Heart left ventricle (tissue), 16 donors: ENCODE measurements around the gene KCNAB2. TPM values are rescaled to one million over a fixed set of nuclear protein-coding genes. Genes with fewer than 3 reads are reported as not detected.

Source experiments
- ATAC-seq, 4 donors: fragments of 200-7000 bp; cut with Tn5 transposase; one replicate each; pipeline ENCODE4 v1.9.1; 2020 to 2022; ENCODE audit warnings: moderate library complexity in 4 of 4, mild to moderate bottlenecking in 3 of 4, moderate number of reproducible peaks in 1 of 4
- DNase-seq, 5 donors: peaks; one replicate each; pipeline ENCODE4 v3.0.0-alpha.2; 2020
- H3K27ac ChIP-seq, 12 donors: fragments of 200-600 bp; sonication (generic) in 4 of 12; one replicate each; pipeline versions ENCODE4 v1.5.0 to v1.8.0; 2016 to 2022; ENCODE audit warnings: mild to moderate bottlenecking in 2 of 12
- H3K27me3 ChIP-seq, 9 donors: fragments of 200-600 bp; sonication (generic) in 2 of 9; one replicate each; pipeline versions ENCODE4 v1.5.1 to v1.8.0; 2016 to 2022; ENCODE audit warnings: mild to moderate bottlenecking in 3 of 9
- H3K36me3 ChIP-seq, 9 donors: fragments of 200-600 bp; sonication (generic) in 2 of 9; one replicate each; pipeline versions ENCODE4 v1.5.0 to v1.8.0; 2018 to 2022; ENCODE audit warnings: mild to moderate bottlenecking in 2 of 9
- H3K4me1 ChIP-seq, 12 donors: fragments of 200-600 bp; sonication (generic) in 4 of 12; one replicate each; pipeline versions ENCODE4 v1.5.0 to v1.8.0; 2016 to 2022; ENCODE audit warnings: mild to moderate bottlenecking in 3 of 12
- H3K4me3 ChIP-seq, 12 donors: fragments of 200-600 bp; sonication (generic) in 4 of 12; one replicate each; pipeline versions ENCODE4 v1.5.0 to v1.8.0; 2017 to 2022; ENCODE audit warnings: mild to moderate bottlenecking in 9 of 12, moderate library complexity in 4 of 12
- H3K9me3 ChIP-seq, 12 donors: fragments of 200-600 bp; sonication (generic) in 4 of 12; one replicate each; pipeline versions ENCODE4 v1.5.0 to v1.8.0; 2016 to 2022; ENCODE audit warnings: mild to moderate bottlenecking in 1 of 12
- CTCF ChIP-seq, 12 donors: fragments of 200-600 bp; sonication (generic) in 4 of 12; IDR thresholded peaks; one replicate each; pipeline versions ENCODE4 v1.5.0 to v1.8.0; 2018 to 2022; ENCODE audit warnings: antibody characterized with exemption in 12 of 12, mild to moderate bottlenecking in 5 of 12
- POLR2A ChIP-seq, 2 donors: fragments of 450-650 bp; IDR thresholded peaks; one replicate each; pipeline ENCODE4 v1.6.1; 2017; ENCODE audit warnings: antibody characterized with exemption in 2 of 2, mild to moderate bottlenecking in 2 of 2, moderate library complexity in 2 of 2
- WGBS, 4 donors: extraction: QIAGEN DNeasy Blood & Tissue Kit in 2 of 4; methylation state at CpG; one replicate each; pipeline versions ENCODE4 v1.1.5 to v1.1.7; 2013 to 2018; 5-methylcytosine and 5-hydroxymethylcytosine counted together
- intact Hi-C, 10 donors: fragments of 100-400 bp; cut with DNase I; formaldehyde crosslinking; loops; one replicate each; pipeline versions ENCODE4 v1.11.1 to v1.14.2; 2022
- polyA plus RNA-seq, 2 donors: library from polyadenylated mRNA; stranded (reverse); fragments of 200-250 nt; gene quantifications; one replicate each; pipeline ENCODE4 v1.2.3, GENCODE V29; 2013
- total RNA-seq, 9 donors: library from RNA; depleted of rRNA in 2 of 9; stranded (reverse); fragments of >200 nt in 2 of 9; fragmentation: NEBNext Ultra II Directional in 3 of 9; extraction: Animal tissue kit (Norgen Biotek cat#: 25700) in 3 of 9; gene quantifications; one replicate each; pipeline versions ENCODE4 v1.1.0 to v1.2.4, GENCODE V29; 2016 to 2023
- donor health status: ischemic (EF 13 %, LVEDD 7.1; RV severe dilation, severe dysfunction).
- donor health status: healthy with polysubstance abuse.
- donor health status: DM: no; HTN: yes; CAD: no.
- donor health status: DM: no; HTN: no; CAD: no.
- donor health status: ischemic (EF 25% LVEDD 6.9; RV normal size, moderate dysfunction).
- donor health status: ischemic (EF 25% LVEDD 5.7; RV mildly dilated, moderate dysfunction).
- donor health status: healthy.
- donor health status: DM: yes; HTN: yes; CAD: no.
- donor health status: ischemic (EF 35%, LVEDD 5.7; RV mildly dilated, moderate dysfunction).
- donor health status: nonischemic (EF 11% LVEDD 7.7; RV severe dilation, severe dysfunction).
- donor health status: DM: yes; HTN: yes; CAD: no.
- donor health status: PGD.
- donor health status: ischemic (EF 29% LVEDD 5.4; RV normal size, mild dysfunction).
- donor health status: nonischemic (EF 23%, LVEDD 6.1; RV moderate dilation, normal function).

Gene KCNAB2
- total and polyA plus RNA-seq, 11 donors = 10.7 to 51.4 (median 27.2) TPM

- Histone ChIP-seq H3K4me3 (no peak overlapping the region), H3K9me3 (no peaks in the 10 kb centered on the region), H3K36me3 (peaks cover 0 to 55% (median 0%) of the 10 kb centered on the region in 9 donors), H3K27ac (no peak overlapping the region), H3K27me3 (no peaks in the 10 kb centered on the region), H3K4me1 (peaks cover 0 to 8% (median 1%) of the 10 kb centered on the region in 12 donors)
- intact Hi-C loops = no loop called here
- TF ChIP-seq POLR2A (IDR thresholded peaks at IDR 0.05) (no peak), CTCF (IDR thresholded peaks at IDR 0.05) (no peak)
- no peak for DNase-seq
- WGBS, 4 donors = 76 to 94% (median 83%) methylated on average over 9 to 19 of the region's 19 CpGs
- no peak for ATAC-seq
Observed at GRCh38 chr1:6077506-6077905, 31.8 kb downstream of the KCNAB2 start.

GRCh38 chr1:6077919-6078318 lies 32.2 kb downstream of the KCNAB2 start:
- no peaks in the 10 kb centered on the region for H3K27me3 ChIP-seq
- ATAC-seq (no peak), DNase-seq (no peak)
- no peak overlapping the region for H3K27ac ChIP-seq
- WGBS, 4 donors = 94 to 96% (median 95%) methylated on average over 16 of the region's 16 CpGs
- peaks cover 0 to 59% (median 0%) of the 10 kb centered on the region in 9 donors for H3K36me3 ChIP-seq
- intact Hi-C loops = no loop called here
- TF ChIP-seq CTCF (IDR thresholded peaks at IDR 0.05) (no peak), POLR2A (IDR thresholded peaks at IDR 0.05) (no peak)
- no peak overlapping the region for H3K4me3 ChIP-seq
- H3K4me1 ChIP-seq = peaks cover 0 to 11% (median 1%) of the 10 kb centered on the region in 12 donors
- H3K9me3 ChIP-seq = no peaks in the 10 kb centered on the region

GRCh38 chr1:6080469-6080868 lies 34.8 kb downstream of the KCNAB2 start:
- 32 to 37% (median 34%) methylated on average over 12 of the region's 12 CpGs for WGBS, 4 donors
- DNase-seq (peak in 3 of 5 donors; percentile 28 to 61 (median 49)), ATAC-seq (peak; percentile 53 to 82 (median 70))
- H3K9me3 ChIP-seq = no peaks in the 10 kb centered on the region
- no peaks in the 10 kb centered on the region for H3K27me3 ChIP-seq
- H3K27ac ChIP-seq = no peak overlapping the region
- TF ChIP-seq CTCF (IDR thresholded peaks at IDR 0.05) (peak in 8 of 12 donors; percentile 16 to 49 (median 41)), POLR2A (IDR thresholded peaks at IDR 0.05) (no peak)
- intact Hi-C loops = no loop called here
- peaks cover 0 to 54% (median 0%) of the 10 kb centered on the region in 9 donors for H3K36me3 ChIP-seq
- peaks cover 0 to 14% (median 1%) of the 10 kb centered on the region in 12 donors for H3K4me1 ChIP-seq
- H3K4me3 ChIP-seq = no peak overlapping the region

- no peak overlapping the region for H3K27ac ChIP-seq
- ATAC-seq (no peak), DNase-seq (no peak)
- no peaks in the 10 kb centered on the region for H3K9me3 ChIP-seq
- peaks cover 0 to 14% (median 1%) of the 10 kb centered on the region in 12 donors for H3K4me1 ChIP-seq
- peaks cover 0 to 46% (median 0%) of the 10 kb centered on the region in 9 donors for H3K36me3 ChIP-seq
- no peak for TF ChIP-seq CTCF (IDR thresholded peaks at IDR 0.05)
- no peak for TF ChIP-seq POLR2A (IDR thresholded peaks at IDR 0.05)
- H3K27me3 ChIP-seq = no peaks in the 10 kb centered on the region
- intact Hi-C loops = no loop called here
- no peak overlapping the region for H3K4me3 ChIP-seq
- WGBS, 4 donors = 90 to 96% (median 91%) methylated on average over 10 to 12 of the region's 12 CpGs
Observed at GRCh38 chr1:6081901-6082300, 36.2 kb downstream of the KCNAB2 start.
